RWPE1 (cell line): ENCODE data around the gene CTNNA3.

Source experiments
- CTCF ChIA-PET: fragments of 350-600 bp; sonication (Branson Sonifier 250); formaldehyde crosslinking; extraction: SDS; loops from one replicate; lab custom pipeline; 2021; lab: Yijun Ruan, JAX
- POLR2A ChIA-PET: fragments of 400-600 bp; formaldehyde crosslinking; extraction: SDS; loops from one replicate; lab custom pipeline; 2020; ENCODE audit warnings: antibody characterized with exemption; ENCODE audit not compliant: low non-redundant PET; lab: Yijun Ruan, JAX
- DNase-seq: peaks from one replicate; pipeline ENCODE4 v3.0.0; 2012; ENCODE audit warnings: low spot score
- H3K27ac ChIP-seq: fragments of 450-650 bp; 2 replicates; pipeline ENCODE4 v1.5.1; 2017
- CTCF ChIP-seq: fragments of 450-650 bp; conservative IDR thresholded peaks from 2 replicates; pipeline ENCODE4 v1.5.1; 2017; ENCODE audit warnings: low read depth, mild to moderate bottlenecking

Gene CTNNA3

GRCh38 chr10:66467042-66467441, 1229.0 kb downstream of the CTNNA3 start:
- DNase-seq = no peak
- no peak for TF ChIP-seq CTCF
- POLR2A ChIA-PET = no interaction called here
- CTCF ChIA-PET = no interaction called here
- no peak overlapping the region for H3K27ac ChIP-seq

GRCh38 chr10:66466622-66467021, 1229.4 kb downstream of the CTNNA3 start:
- TF ChIP-seq CTCF = no peak
- no peak overlapping the region for H3K27ac ChIP-seq
- no peak for DNase-seq
- ChIA-PET CTCF (no interaction called here), POLR2A (no interaction called here)

GRCh38 chr10:66463611-66464010, 1232.4 kb downstream of the CTNNA3 start:
- no peak overlapping the region for H3K27ac ChIP-seq
- TF ChIP-seq CTCF = no peak
- ChIA-PET CTCF (interaction anchor here (0.6 kb wide), 1 partner anchor 1075 kb away, joined by 8 read pairs; no protein-coding TSS in a partner anchor), POLR2A (no interaction called here)
- DNase-seq = no peak

GRCh38 chr10:66457629-66458028, 1238.4 kb downstream of the CTNNA3 start:
- no peak for TF ChIP-seq CTCF
- ChIA-PET POLR2A (no interaction called here), CTCF (no interaction called here)
- no peak overlapping the region for H3K27ac ChIP-seq
- DNase-seq = no peak

GRCh38 chr10:66455304-66455703, 1240.7 kb downstream of the CTNNA3 start:
- ChIA-PET POLR2A (no interaction called here), CTCF (no interaction called here)
- H3K27ac ChIP-seq = no peak overlapping the region
- no peak for TF ChIP-seq CTCF
- DNase-seq = no peak

GRCh38 chr10:66440568-66440967, 1255.4 kb downstream of the CTNNA3 start:
- POLR2A ChIA-PET = no interaction called here
- CTCF ChIA-PET = no interaction called here
- no peak for DNase-seq
- no peak for TF ChIP-seq CTCF
- no peak overlapping the region for H3K27ac ChIP-seq

GRCh38 chr10:66414943-66415342, 1281.1 kb downstream of the CTNNA3 start:
- no peak for TF ChIP-seq CTCF
- no peak overlapping the region for H3K27ac ChIP-seq
- no peak for DNase-seq
- ChIA-PET POLR2A (no interaction called here), CTCF (no interaction called here)
